ENCODE measurements around the gene NPPA.

DNA sequence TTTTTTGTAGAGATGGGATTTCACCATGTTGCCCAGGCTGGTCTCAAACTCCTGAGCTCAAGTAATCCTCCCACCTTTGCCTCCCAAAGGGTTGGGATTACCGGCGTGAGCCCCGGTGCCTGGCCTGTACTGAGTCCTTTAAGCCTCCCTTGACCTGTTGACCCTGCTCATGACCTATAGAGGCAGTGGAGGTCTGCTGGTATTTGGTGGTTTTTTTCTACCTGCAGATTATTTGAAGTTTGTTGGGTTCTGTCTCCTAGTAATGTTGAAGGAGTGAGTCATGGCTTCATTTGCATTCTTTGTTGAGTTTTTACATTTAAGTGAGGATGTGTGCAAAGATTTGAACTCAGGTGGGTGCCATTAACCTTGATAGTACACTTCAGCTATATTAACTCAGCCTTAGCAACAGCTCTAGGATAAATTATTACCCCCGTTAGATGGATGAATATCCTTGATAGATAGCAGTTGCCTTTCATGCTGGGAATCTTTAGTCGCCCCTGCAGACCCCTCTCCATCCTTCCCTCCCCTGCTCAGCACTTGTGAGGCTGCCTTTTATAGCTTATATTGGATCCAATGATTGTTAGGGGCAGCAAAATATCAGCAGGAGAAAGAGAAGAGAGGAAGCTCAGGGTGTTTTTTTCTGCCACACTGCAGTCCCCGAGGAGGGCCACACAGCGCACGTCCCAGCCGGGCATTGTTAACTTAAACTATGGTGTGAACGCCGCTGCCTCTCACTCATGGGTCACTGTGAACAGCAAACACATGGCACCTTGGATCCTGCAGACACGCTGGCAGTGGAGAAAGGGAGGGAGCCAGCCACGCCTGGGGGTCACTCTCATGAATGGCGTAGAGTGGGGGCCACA, 26.0 kb upstream of the NPPA start:
- TF ChIP-seq EZH2 (IDR thresholded peaks at IDR 0.05) = no peak
- no peak for TF ChIP-seq POLR2AphosphoS5 (IDR thresholded peaks at IDR 0.05; ENCODE audit: borderline replicate concordance, low read depth, low read length)

All from SK-N-MC (cell line).